Measurements from ENCODE around the gene MAP1LC3A. TPM values are rescaled to one million over a fixed set of nuclear protein-coding genes. Genes with fewer than 3 reads are reported as not detected.

MAP1LC3A gene
- total RNA-seq, 3 donors from 2014 or later = 30.6 to 61.6 (median 47.8) TPM

GRCh38 chr20:34578521-34578920, 20.0 kb downstream of the MAP1LC3A start:
- DNase-seq = no peak
- no peaks in the 10 kb centered on the region for H3K36me3 ChIP-seq (ENCODE audit: low read depth)
- H3K4me1 ChIP-seq (ENCODE audit: low read depth) = peaks cover 29% of the 10 kb centered on the region

DNA sequence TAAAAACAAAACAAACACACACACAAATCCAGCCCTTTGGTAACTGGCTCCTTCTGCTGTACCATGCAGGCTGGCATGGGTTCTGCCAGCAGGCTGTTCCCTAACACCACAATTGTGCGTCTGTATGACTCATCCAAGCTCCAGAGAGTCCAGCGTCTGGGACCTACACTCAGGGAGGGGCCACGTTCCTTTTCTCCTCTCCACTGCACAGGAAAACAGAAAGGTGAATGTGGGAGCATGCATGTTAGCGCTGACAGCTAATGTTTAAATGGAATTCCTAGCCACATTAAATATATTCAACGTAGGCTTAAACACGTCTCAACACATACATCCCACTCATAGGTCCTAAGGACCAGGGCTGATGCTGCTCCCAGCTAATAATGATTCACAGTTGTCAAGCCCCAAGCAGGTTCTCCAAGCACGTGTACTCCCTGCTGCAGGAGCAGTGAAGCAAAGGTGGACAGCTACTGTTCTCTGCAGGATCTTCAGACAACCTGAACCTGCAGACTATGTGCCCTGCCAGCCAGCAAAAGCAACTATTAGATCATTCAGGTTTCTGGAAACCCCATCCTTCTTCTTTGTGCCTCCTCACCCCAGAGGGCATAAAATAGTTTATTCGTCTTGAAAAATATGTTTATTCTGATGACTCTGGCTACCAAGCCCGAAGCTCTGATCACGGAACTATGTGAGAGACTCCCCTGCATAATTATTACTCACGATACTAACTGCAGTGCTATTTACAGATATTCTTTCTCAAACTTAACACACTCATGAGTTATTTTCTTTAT, 20.9 kb downstream of the MAP1LC3A start:
- Histone ChIP-seq H3K36me3 (ENCODE audit: low read depth) (no peaks in the 10 kb centered on the region), H3K4me3 (no peak overlapping the region), H3K9me3 (no peaks in the 10 kb centered on the region), H3K4me1 (ENCODE audit: low read depth) (peaks cover 29% of the 10 kb centered on the region)
- intact Hi-C loops (cut with DNase I, micrococcal nuclease) = loop anchor here in 1 of 2 donors (5.0 kb wide), 2 partner anchors 128 to 188 kb away; no protein-coding TSS in a partner anchor
- ATAC-seq (peak; percentile 92), DNase-seq (peak; percentile 77 to 85 (median 84))
- TF ChIP-seq, protein P1, sequence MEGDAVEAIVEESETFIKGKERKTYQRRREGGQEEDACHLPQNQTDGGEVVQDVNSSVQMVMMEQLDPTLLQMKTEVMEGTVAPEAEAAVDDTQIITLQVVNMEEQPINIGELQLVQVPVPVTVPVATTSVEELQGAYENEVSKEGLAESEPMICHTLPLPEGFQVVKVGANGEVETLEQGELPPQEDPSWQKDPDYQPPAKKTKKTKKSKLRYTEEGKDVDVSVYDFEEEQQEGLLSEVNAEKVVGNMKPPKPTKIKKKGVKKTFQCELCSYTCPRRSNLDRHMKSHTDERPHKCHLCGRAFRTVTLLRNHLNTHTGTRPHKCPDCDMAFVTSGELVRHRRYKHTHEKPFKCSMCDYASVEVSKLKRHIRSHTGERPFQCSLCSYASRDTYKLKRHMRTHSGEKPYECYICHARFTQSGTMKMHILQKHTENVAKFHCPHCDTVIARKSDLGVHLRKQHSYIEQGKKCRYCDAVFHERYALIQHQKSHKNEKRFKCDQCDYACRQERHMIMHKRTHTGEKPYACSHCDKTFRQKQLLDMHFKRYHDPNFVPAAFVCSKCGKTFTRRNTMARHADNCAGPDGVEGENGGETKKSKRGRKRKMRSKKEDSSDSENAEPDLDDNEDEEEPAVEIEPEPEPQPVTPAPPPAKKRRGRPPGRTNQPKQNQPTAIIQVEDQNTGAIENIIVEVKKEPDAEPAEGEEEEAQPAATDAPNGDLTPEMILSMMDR (IDR thresholded peaks at IDR 0.05) = peak; percentile 40

More at GRCh38 chr20:34578521-34578920, 20.0 kb downstream of the MAP1LC3A start:
- TF ChIP-seq, protein P1 (IDR thresholded peaks at IDR 0.05) = no peak
- no peak for ATAC-seq
- Histone ChIP-seq H3K4me3 (no peak overlapping the region), H3K9me3 (no peaks in the 10 kb centered on the region)
- intact Hi-C loops (cut with DNase I, micrococcal nuclease) = loop anchor here in 1 of 2 donors (5.0 kb wide), 2 partner anchors 129 to 189 kb away; no protein-coding TSS in a partner anchor

- DNase-seq = peak; percentile 70 to 77 (median 75)
- intact Hi-C loops (cut with DNase I, micrococcal nuclease) = loop anchor here in 1 of 2 donors (5.0 kb wide), 2 partner anchors 127 to 187 kb away; no protein-coding TSS in a partner anchor
- TF ChIP-seq, protein P1 (IDR thresholded peaks at IDR 0.05) = no peak
Observed at GRCh38 chr20:34579979-34580940, 21.7 kb downstream of the MAP1LC3A start.

GRCh38 chr20:34581341-34582184, 23.0 kb downstream of the MAP1LC3A start:
- H3K36me3 ChIP-seq (ENCODE audit: low read depth) = no peaks in the 10 kb centered on the region
- peak; percentile 2 for ATAC-seq

More at GRCh38 chr20:34579979-34580940, 21.7 kb downstream of the MAP1LC3A start:
- Histone ChIP-seq H3K4me1 (ENCODE audit: low read depth) (peaks cover 29% of the 10 kb centered on the region), H3K4me3 (no peak overlapping the region), H3K36me3 (ENCODE audit: low read depth) (no peaks in the 10 kb centered on the region), H3K9me3 (no peaks in the 10 kb centered on the region)
- ATAC-seq = peak; percentile 88

More at GRCh38 chr20:34581341-34582184, 23.0 kb downstream of the MAP1LC3A start:
- TF ChIP-seq, protein P1 (IDR thresholded peaks at IDR 0.05) = no peak
- H3K9me3 ChIP-seq = no peaks in the 10 kb centered on the region
- no peak for DNase-seq
- no peak overlapping the region for H3K4me3 ChIP-seq
- H3K4me1 ChIP-seq (ENCODE audit: low read depth) = peaks cover 29% of the 10 kb centered on the region
- intact Hi-C loops (cut with DNase I, micrococcal nuclease) = no loop called here

Data from mucosa of descending colon (tissue), 3 donors.